GM12878 (cell line): Measurements from ENCODE around the gene CHCHD3. TPM values are rescaled to one million over a fixed set of nuclear protein-coding genes. Genes with fewer than 3 reads are reported as not detected.

Experiments used
- ATAC-seq: fragments of 200-7000 bp; cut with Tn5 transposase; 3 replicates; pipeline ENCODE4 v1.9.1; 2020; ENCODE audit warnings: mild to moderate bottlenecking, moderate library complexity
- BruUV-seq: library from RNA; stranded (reverse); fragments of 400-500 nt; replicated peaks from 2 replicates; lab custom pipeline; 2021; lab: Mats Ljungman, UMichigan
- CTCF ChIA-PET: fragments of 300-600 bp; sonication (Branson Sonifier 250); formaldehyde crosslinking; extraction: SDS; loops from one replicate; lab custom pipeline; 2021; ENCODE audit warnings: inconsistent platforms; lab: Yijun Ruan, JAX
- POLR2A ChIA-PET: fragments of 350-600 bp; formaldehyde crosslinking; extraction: SDS; loops from one replicate; lab custom pipeline; 2021; ENCODE audit warnings: inconsistent platforms; lab: Charles Lee
- RAD21 ChIA-PET: fragments of 300-600 bp; sonication (Branson Sonifier 250); formaldehyde crosslinking; loops from one replicate; lab custom pipeline; 2023; ENCODE audit warnings: antibody characterized with exemption; ENCODE audit not compliant: unreplicated experiment; lab: Charles Lee
- SMC1A ChIA-PET: fragments of 300-600 bp; sonication (Branson Sonifier 250); formaldehyde crosslinking; loops from one replicate; lab custom pipeline; 2023; ENCODE audit not compliant: unreplicated experiment, uncharacterized antibody; lab: Charles Lee
- DNase-seq: peaks from one replicate; pipeline ENCODE4 v3.0.0-alpha.2; 2011; ENCODE audit warnings: low read depth, low spot score
- FAIRE-seq: peaks from 3 replicates; lab custom pipeline; 2011; peaks lifted over from hg19 to GRCh38; lab: Jason Lieb, UNC
- H2AFZ ChIP-seq: 2 replicates; pipeline ENCODE4 v1.6.0; 2011; ENCODE audit warnings: low read depth, low read length, control low read depth; ENCODE audit not compliant: control insufficient read depth
- H3K27ac ChIP-seq: 2 replicates; pipeline ENCODE4 v1.5.1; 2011; ENCODE audit warnings: control low read depth; ENCODE audit not compliant: control insufficient read depth, insufficient read depth
- H3K27me3 ChIP-seq, 2 experiments: replicated peaks in 1 of 2; 2 replicates each; pipeline versions ENCODE4 v1.6.0 to v1.6.1; 2011; ENCODE audit warnings: low read length in 1 of 2; ENCODE audit not compliant: control insufficient read depth in 2 of 2, insufficient read depth in 2 of 2
- H3K36me3 ChIP-seq, 2 experiments: 2 replicates each; pipeline ENCODE4 v1.5.1; 2011; ENCODE audit warnings: low read length in 1 of 2; ENCODE audit not compliant: control insufficient read depth in 2 of 2, insufficient read depth in 2 of 2
- H3K4me1 ChIP-seq: 2 replicates; pipeline ENCODE4 v1.6.1; 2011; ENCODE audit warnings: mild to moderate bottlenecking, low read length, moderate library complexity, mixed read lengths; ENCODE audit not compliant: control insufficient read depth, insufficient read depth
- H3K4me2 ChIP-seq: 2 replicates; pipeline ENCODE4 v1.6.0; 2011; ENCODE audit warnings: control low read depth; ENCODE audit not compliant: control insufficient read depth, insufficient read depth
- H3K4me3 ChIP-seq: fragments of 200-600 bp; sonication (generic); 2 replicates; pipeline ENCODE4 v1.5.1; 2016
- H3K79me2 ChIP-seq: 2 replicates; pipeline ENCODE4 v1.6.0; 2011; ENCODE audit warnings: low read length; ENCODE audit not compliant: control insufficient read depth, insufficient read depth
- H3K9ac ChIP-seq: 2 replicates; pipeline ENCODE4 v1.8.0; 2011; ENCODE audit warnings: low read length, control low read depth, mixed read lengths; ENCODE audit not compliant: control insufficient read depth, insufficient read depth
- H3K9me3 ChIP-seq: replicated peaks from 3 replicates; pipeline ENCODE4 v1.5.1; 2011; ENCODE audit warnings: mild to moderate bottlenecking, low read length; ENCODE audit not compliant: control insufficient read depth, insufficient read depth
- H4K20me1 ChIP-seq: 2 replicates; pipeline ENCODE4 v1.6.0; 2011; ENCODE audit not compliant: control insufficient read depth, insufficient read depth
- CBX3 ChIP-seq: fragments of 200-600 bp; sonication (generic); IDR thresholded peaks from 2 replicates; pipeline ENCODE4 v1.6.1; 2016; ENCODE audit warnings: low read depth, borderline replicate concordance
- FOXK2 ChIP-seq: fragments of 450-650 bp; IDR thresholded peaks from 2 replicates; pipeline ENCODE4 v1.6.1; 2017; ENCODE audit warnings: mild to moderate bottlenecking, moderate library complexity
- HDGF ChIP-seq: fragments of 450-650 bp; IDR thresholded peaks from 2 replicates; pipeline ENCODE4 v1.6.1; 2016; ENCODE audit warnings: antibody characterized with exemption
- LARP7 ChIP-seq: fragments of 450-650 bp; IDR thresholded peaks from 2 replicates; pipeline ENCODE4 v1.6.1; 2017; ENCODE audit warnings: mild to moderate bottlenecking
- MXI1 ChIP-seq: fragments of 150-350 bp; IDR thresholded peaks from 2 replicates; pipeline ENCODE4 v1.6.1; 2011; ENCODE audit warnings: low read depth, mild to moderate bottlenecking, inconsistent platforms, low read length, improper control_type of control experiment
- PML ChIP-seq: IDR thresholded peaks from 2 replicates; pipeline ENCODE4 v1.6.1; 2012; ENCODE audit warnings: low read length, inconsistent platforms
- POLR2A ChIP-seq: IDR thresholded peaks from 2 replicates; pipeline ENCODE4 v1.6.1; 2011; ENCODE audit warnings: low read depth, mild to moderate bottlenecking, low read length
- RELA ChIP-seq: fragments of 450-650 bp; IDR thresholded peaks from 2 replicates; pipeline ENCODE4 v1.8.0; 2014; ENCODE audit warnings: borderline replicate concordance; ENCODE audit not compliant: partially characterized antibody
- SREBF2 ChIP-seq: IDR thresholded peaks from 2 replicates; pipeline ENCODE4 v1.6.1; 2012; ENCODE audit warnings: mild to moderate bottlenecking, low read length
- TBL1XR1 ChIP-seq: IDR thresholded peaks from 2 replicates; pipeline ENCODE4 v1.6.1; 2012; ENCODE audit warnings: low read depth, low read length, improper control_type of control experiment
- YBX1 ChIP-seq: fragments of 450-650 bp; IDR thresholded peaks from 2 replicates; pipeline ENCODE4 v1.6.1; 2016; ENCODE audit warnings: antibody characterized with exemption
- ZNF622 ChIP-seq: fragments of 450-650 bp; IDR thresholded peaks from 2 replicates; pipeline ENCODE4 v1.6.1; 2017; ENCODE audit warnings: mild to moderate bottlenecking, inconsistent platforms
- WGBS: methylation state at CpG from one replicate; pipeline ENCODE4 v1.1.6; 2016; ENCODE audit warnings: low lambda C conversion rate; ENCODE audit not compliant: insufficient replicate concordance, insufficient coverage; ENCODE audit errors: missing lambda C conversion rate; 5-methylcytosine and 5-hydroxymethylcytosine counted together
- in situ Hi-C: fragments of 300-500 bp; cut with MboI; formaldehyde crosslinking; loops from 9 replicates; pipeline ENCODE4 v1.14.3; 2018; ENCODE audit warnings: mixed read lengths
- intact Hi-C: fragments of 100-400 bp; cut with micrococcal nuclease; formaldehyde crosslinking; loops from one replicate; pipeline ENCODE4 v1.14.2; 2022; ENCODE audit not compliant: unreplicated experiment
- polyA plus RNA-seq, 11 experiments: library from polyadenylated mRNA; depleted of rRNA in 4 of 11; unstranded in 6 of 11; stranded (reverse) in 5 of 11; fragments of >200 nt; fragmentation: Nextera tagmentation in 4 of 11; fragmentation: Illumina TruSeq in 1 of 11; extraction: Ambion mirVana in 4 of 11; extraction: Trizol in 1 of 11; gene quantifications; 1 replicate in 1 of 11; 2 replicates in 10 of 11; pipeline versions ENCODE4 v1.2.1 to v1.2.3, GENCODE V29; 2011 to 2016; ENCODE audit warnings: inconsistent platforms in 2 of 11, missing spikeins in 2 of 11, low read depth in 1 of 11
- total RNA-seq, 4 experiments: library from RNA; depleted of rRNA in 3 of 4; stranded (reverse); fragments of >200 nt in 3 of 4; fragmentation: Illumina TruSeq in 1 of 4; extraction: Trizol in 1 of 4; gene quantifications; 2 replicates each; pipeline versions ENCODE4 v1.2.1 to v1.2.3, GENCODE V29; 2013 to 2021
- TF ChIP-seq, protein P1 (sequence below): IDR thresholded peaks from 2 replicates; pipeline ENCODE4 v1.6.1; 2011; ENCODE audit warnings: low read depth, mild to moderate bottlenecking, low read length, moderate library complexity, borderline replicate concordance; ENCODE audit errors: extremely low read depth
- TF ChIP-seq, protein P2 (sequence below): fragments of 450-650 bp; formaldehyde crosslinking; IDR thresholded peaks from 2 replicates; pipeline ENCODE4 v1.4.0; 2020; ENCODE audit warnings: mild to moderate bottlenecking, moderate library complexity

The CHCHD3 gene
- total and polyA plus RNA-seq, 10 of the 15 experiments (the other 5 are each of a cell fraction or from before 2014, with no cell fraction given): 38.3 to 178 (median 96.2) TPM

DNA sequence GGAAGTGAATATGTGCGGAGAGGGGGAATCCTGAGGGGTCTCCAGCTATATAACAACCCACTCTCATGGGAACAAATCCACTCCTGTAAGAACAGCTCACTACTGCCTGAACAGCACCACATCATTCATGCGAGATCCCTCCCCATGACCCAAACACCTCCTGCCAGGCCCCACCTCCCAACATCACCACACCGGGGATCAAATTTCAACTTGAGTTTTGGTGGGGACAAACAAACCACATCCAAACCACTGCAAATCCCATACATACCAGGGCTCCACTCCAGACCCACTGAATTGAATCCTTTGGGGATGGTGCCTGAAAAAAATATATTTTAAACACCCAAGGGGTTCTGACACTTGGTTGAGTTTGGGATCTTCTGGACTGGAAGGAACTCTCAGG, 324.1 kb downstream of the CHCHD3 start:
- ATAC-seq (no peak), FAIRE-seq (no peak), DNase-seq (no peak)
- no peak overlapping the region for H3K4me3 ChIP-seq
- H3K4me2 ChIP-seq: no peak overlapping the region
- no peaks in the 10 kb centered on the region for H3K79me2 ChIP-seq
- H2AFZ ChIP-seq: no peak overlapping the region
- ChIA-PET SMC1A (no interaction called here), CTCF (no interaction called here), RAD21 (no interaction called here), POLR2A (no interaction called here)
- TF ChIP-seq, protein P1, sequence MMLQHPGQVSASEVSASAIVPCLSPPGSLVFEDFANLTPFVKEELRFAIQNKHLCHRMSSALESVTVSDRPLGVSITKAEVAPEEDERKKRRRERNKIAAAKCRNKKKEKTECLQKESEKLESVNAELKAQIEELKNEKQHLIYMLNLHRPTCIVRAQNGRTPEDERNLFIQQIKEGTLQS: no peak
- TF ChIP-seq, protein P2, sequence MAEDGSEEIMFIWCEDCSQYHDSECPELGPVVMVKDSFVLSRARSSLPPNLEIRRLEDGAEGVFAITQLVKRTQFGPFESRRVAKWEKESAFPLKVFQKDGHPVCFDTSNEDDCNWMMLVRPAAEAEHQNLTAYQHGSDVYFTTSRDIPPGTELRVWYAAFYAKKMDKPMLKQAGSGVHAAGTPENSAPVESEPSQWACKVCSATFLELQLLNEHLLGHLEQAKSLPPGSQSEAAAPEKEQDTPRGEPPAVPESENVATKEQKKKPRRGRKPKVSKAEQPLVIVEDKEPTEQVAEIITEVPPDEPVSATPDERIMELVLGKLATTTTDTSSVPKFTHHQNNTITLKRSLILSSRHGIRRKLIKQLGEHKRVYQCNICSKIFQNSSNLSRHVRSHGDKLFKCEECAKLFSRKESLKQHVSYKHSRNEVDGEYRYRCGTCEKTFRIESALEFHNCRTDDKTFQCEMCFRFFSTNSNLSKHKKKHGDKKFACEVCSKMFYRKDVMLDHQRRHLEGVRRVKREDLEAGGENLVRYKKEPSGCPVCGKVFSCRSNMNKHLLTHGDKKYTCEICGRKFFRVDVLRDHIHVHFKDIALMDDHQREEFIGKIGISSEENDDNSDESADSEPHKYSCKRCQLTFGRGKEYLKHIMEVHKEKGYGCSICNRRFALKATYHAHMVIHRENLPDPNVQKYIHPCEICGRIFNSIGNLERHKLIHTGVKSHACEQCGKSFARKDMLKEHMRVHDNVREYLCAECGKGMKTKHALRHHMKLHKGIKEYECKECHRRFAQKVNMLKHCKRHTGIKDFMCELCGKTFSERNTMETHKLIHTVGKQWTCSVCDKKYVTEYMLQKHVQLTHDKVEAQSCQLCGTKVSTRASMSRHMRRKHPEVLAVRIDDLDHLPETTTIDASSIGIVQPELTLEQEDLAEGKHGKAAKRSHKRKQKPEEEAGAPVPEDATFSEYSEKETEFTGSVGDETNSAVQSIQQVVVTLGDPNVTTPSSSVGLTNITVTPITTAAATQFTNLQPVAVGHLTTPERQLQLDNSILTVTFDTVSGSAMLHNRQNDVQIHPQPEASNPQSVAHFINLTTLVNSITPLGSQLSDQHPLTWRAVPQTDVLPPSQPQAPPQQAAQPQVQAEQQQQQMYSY (CRISPR knock-in tag): no peak
- TF ChIP-seq CBX3: no peak
- no peak for TF ChIP-seq FOXK2
- TF ChIP-seq SREBF2: no peak
- TF ChIP-seq RELA: no peak
- TF ChIP-seq MXI1: no peak
- no peak for TF ChIP-seq ZNF622
- no peak for TF ChIP-seq POLR2A
- TF ChIP-seq HDGF: no peak
- TF ChIP-seq YBX1: no peak
- no peak for TF ChIP-seq TBL1XR1
- no peak for TF ChIP-seq PML
- no peak for TF ChIP-seq LARP7
- no peaks in the 10 kb centered on the region for H3K4me1 ChIP-seq
- in situ Hi-C loops (no loop called here), intact Hi-C loops (no loop called here)
- no peaks in the 10 kb centered on the region for H3K9me3 ChIP-seq
- H4K20me1 ChIP-seq: no peaks in the 10 kb centered on the region
- no TSS peak for BruUV-seq
- H3K27ac ChIP-seq: no peak overlapping the region
- H3K27me3 ChIP-seq: no peaks in the 10 kb centered on the region; a peak in 2 of 4 replicates
- H3K9ac ChIP-seq: no peak overlapping the region
- H3K36me3 ChIP-seq: no peaks in the 10 kb centered on the region
- 55% methylated on average over 3 of the region's 3 CpGs for WGBS
